Activated CD4-positive, alpha-beta T cell treated with anti-CD3 and anti-CD28 coated beads, Interleukin-2, Interleukin-6, amounts not matched to agents 100 ng/mL and 50 ng/mL, durations not matched to agents 16 hours and 8 hours (primary cell): Measurements from ENCODE around the gene STAT6.
A peak's percentile ranks its signal among the peaks of the same experiment; 100 is the strongest.
"Not testable (repeated sequence)": the region's sequence is repeated elsewhere in the genome, so short reads cannot be mapped to it uniquely, and the experiment has no call there.

Source experiments
- DNase-seq: peaks from one replicate; pipeline ENCODE4 v3.0.0-alpha.2; 2020

STAT6 gene

DNA sequence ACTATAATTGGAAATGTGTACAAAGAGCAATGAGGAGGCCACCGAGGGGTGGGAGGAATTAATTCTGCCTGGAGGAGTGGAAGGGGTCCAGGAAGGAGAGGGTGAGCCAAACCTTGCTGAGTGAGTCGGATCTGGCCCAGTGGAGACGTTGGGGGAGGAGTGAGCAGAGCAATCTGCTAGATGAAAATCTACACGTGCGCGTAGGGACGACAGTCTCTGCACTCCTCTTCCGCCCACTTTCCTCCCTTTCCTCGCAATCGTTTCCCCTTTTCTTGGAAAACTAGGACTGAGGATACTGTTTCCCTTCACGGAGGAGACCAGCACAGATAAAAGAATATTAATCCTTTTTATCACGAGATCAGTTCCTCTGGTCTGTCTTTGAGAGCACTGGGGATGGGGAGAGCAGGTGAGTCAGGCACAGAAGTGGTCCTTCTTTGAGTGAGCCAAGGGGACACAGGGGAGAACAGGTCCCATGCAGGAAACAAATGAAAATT is 25.1 kb downstream of the STAT6 start:
- peak; percentile 64 for DNase-seq

DNA sequence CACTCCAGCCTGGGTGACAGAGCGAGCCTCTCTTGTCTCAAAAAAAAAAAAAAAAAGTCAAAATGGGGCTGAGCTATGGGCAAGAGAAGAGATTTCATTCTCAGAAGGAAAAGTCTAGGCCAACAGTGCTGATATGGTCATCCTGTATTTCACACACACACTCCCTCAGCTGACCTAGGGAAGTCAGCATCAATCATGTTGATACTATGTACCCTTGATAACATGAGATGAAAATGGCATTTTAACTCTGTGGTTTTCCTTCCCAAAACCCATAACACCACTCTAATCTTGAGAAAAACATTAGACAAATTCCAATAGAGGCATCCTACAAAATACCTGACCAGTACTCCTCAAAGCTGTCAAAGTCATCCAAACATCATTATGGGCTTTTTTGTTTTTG is 30.3 kb downstream of the STAT6 start:
- DNase-seq, result no peak

DNA sequence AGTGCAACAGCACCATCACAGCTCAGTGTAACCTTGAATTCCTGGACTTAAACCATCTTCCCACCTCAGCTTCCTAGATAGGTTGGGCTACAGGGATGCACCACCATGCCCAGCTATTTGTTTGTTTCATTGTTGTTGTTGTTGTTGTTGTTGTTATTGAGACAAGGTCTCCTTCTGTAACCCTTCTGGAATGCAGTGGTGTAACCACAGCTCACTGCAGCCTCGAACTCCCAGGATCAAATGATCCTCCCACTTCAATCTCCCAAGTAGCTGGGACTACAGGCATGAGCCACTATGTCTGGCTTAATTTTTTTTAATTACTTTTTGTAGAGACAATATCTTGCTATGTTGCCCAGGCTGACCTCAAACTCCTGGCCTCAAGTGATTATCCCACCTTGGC is 31.3 kb downstream of the STAT6 start:
- DNase-seq, result no peak

DNA sequence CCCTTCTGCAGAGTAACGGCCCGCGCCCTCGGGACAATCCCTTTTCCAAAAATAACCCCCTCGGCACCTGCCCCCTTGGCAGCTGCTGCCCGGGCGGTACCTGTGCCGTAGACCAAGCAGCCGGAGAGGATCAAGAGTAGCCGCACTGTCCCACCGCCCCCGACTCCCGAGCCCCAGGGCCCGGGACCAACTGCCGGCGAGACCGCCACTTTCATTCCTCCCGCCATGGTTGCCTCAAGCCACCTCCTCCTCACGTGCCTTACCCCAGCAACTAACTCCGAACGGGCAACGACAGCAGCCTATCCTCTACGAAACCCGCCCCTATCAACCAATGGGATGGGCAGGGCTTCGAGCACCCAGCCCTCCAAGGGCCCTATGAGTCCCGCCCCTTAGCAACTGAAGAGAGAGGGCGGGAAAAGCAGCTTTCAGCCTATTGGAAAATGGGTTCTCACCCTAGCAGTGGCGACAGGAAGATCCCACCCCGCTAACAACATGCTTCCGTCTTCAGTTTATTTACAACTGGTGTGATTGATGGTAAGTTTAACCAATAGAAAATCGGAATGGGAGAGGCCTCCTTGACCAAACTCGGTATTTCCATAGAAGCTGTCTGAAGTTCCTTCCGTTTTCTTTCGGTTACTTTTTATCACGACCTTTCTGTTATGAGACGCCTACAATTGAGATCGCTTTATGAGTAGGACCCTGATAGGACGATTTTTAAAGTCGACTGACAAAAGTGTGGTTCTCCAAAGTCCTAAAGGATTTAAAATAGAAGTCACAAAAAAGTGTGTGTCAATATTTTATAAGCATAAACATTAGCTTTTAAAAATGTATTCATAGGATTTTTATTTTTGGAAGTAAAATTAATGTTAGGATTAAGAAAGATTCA is 32.4 kb downstream of the STAT6 start, which contains the start of gene NEMP1:
Gene NEMP1 (minus strand): TSS at position 273 of the 886 bp plus-strand sequence. CDS start 46 bp downstream, at position 227.
- peak; percentile 99 for DNase-seq

DNA sequence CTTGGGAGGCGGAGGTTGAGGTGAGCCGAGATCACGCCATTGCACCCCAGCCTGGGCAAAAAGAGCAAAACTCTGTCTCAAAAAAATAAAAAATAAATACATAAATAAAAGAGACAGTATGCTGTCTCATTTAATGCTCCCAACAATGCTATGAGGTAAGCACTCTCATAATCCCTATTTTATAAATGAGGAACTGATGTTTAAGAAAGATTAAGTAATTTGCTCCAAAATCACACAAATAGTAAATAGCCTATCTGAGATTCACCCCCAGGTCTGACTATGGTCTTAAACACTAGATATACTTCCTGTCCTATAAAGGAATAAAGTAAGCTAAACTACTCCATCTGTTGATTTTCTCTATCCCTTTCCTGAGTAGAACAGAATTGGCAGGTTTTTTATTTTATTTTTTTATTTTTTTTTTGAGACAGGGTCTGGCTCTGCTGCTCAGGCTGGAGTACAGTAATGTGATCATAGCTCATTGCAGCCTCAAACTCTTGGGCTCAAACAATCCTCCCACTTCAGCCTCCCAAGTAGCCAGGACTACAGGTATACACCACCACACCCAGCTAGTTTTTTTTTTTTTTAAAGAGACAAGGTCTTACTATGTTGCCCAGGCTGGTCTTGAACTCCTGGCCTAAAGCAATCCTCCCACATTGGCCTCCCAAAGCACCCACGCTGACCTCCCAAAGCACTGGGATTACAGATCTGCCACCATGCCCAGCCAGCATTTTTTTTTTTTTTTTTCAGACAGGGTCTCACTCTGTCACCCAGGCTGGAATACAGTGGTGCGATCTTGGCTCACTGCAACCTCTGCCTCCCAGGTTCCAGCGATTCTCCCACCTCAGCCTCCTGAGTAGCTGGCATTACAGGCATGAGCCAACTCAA is 37.4 kb downstream of the STAT6 start:
- DNase-seq, result not testable (repeated sequence)

DNA sequence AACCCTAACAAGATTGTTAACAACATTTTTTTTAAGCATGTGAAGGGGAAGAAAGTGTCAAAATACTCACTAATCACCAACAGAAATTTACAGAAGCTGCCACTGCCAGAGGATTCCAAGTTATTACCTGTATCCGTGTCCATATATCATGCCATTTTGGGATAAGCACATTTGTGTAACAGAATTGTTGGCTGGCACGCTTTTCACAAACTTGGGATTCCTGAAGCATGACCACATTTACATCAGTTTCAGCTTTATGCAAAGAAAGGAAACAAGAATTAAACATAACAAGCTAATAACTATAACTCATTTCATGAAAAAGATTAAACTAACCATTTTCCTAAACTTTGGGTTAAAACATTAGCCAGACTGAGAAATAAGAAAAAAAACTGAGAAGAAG is 38.5 kb downstream of the STAT6 start:
- DNase-seq, result no peak

DNA sequence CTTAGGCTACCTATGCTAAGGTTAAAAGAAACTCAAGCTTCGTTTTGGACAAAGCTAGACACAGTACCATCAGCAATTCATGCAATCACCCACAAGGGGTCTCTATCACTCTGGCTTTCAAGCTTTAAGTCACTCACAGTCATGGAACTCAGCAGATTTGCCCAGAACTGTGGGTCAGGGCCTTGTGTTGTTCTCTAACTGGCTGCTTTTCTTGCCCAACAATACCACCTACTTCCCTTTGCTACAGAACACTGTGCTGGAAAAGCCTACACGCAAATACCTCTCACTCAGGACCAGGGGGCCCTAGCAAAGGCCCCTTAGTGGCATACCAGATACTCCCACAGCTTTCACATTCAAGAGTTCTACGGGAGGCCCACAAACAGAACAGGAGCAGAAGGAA is 41.6 kb downstream of the STAT6 start:
- peak; percentile 75 for DNase-seq

DNA sequence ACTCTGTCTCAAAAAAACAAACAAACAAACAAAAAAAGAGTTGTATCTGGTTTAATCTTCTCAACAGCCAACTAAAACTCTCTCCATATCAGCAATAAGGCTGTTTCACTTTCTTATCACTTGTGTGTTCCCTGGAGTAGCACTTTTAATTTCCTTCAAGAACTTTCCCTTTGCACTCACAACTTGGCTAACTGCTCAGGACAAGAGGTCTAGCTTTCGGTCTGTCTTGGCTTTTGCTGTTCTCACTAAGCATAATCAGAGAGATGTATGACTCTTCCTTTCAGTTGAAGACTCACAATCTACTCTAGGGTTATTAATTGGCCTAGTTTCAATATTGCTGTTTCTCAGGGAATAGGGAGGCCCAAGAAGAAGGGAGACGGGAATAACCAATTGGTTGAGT is 44.9 kb downstream of the STAT6 start:
- DNase-seq, result peak; percentile 26

DNA sequence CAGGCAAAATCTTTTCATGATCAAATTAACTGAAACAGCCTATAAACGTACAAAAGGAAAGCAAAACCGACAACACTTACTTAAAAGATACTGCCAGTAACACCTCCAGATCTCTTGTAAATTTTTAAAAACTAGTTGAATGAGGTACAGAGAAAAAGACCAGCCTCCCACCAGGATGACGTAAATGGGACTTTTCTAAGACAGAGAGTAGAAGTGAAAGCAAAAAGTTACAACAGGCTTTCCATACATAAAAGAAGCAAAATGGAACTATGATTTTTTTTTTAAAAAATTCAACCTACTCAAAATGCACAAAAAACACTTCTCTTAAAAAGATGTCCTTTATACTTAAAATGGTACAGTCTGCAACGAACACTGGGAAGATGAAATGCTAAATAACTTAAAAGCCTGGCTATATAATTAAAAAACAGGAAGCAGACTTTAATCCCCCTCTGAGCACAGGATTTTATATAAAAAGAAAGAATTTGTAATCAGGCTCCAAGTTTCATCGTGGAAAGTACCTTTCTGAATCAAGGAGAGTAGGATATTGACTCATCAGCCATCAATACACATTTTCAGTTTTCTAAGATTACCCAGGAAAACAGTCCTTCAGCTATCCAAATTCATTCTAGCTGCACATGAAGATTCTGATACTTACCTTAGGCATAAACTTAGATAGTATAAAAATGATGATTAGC is 47.0 kb downstream of the STAT6 start:
- peak; percentile 69 for DNase-seq

DNA sequence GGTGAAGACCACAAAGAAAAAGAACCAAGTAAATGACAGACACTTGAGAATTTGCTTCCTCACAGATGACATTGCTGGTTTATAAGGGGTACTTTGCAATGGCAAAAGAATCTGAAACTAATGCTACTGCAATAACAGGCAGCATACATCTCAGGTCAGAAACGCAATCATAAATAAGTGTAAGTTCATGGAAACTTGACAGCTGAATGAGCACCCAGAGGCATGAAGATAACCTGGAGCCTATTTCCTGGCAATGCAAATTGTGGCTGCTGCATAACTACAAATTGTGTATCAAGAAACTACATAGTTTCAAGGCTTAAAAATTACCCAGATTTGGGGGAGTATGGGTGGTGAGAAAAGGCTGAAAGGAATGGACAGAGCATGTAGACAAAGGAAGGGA is 52.7 kb downstream of the STAT6 start:
- DNase-seq, result no peak

DNA sequence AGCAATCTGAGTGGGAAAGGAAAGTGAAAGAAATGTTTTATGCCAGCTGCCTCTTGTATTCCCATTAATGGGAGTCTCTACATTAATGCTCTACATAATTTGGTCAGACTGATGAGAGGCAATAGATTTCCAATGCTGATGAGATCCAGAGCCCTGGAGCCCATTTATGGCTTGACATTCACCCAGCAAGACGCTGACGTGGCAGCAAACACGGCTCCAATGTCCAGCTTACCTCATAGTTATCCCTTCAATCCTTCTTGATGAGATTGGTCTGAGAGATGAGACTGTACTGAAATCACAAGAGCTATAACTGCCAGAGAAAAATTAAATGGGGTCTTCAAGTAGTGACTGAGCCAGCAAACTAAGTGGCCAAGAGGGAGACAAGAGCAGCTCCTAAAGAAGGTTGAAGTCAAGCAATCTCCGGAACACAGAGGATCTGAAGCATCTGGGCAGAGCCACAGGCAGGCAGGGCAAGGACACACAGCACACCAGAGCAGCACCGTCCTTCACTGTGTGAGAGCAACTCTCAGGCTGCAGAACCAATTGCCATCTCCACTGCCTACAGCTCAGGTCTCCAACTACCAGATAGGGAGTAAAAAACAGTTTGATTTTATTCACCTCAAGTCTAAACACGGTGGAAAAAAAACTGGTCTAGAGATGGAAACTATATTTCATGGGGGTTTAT is 54.0 kb downstream of the STAT6 start:
- no peak for DNase-seq

DNA sequence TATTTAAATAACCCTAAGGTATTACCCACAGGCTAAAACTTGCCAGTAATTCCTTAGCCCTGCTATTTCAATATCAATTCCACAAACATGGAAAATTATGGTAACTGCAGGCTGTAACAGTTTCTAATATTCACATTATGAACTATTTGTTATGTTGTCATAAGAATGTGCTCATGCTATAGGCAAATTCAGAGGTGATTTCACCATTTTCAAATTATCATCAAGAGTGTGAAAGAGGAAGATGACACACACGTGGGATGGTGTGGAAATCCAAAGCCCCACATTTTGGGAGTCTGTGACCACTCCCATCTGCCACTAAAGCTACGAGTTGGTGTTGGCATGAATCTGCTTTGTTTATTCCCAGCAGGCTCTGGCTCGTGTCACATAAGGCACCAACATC is 55.3 kb downstream of the STAT6 start:
- DNase-seq, result no peak

DNA sequence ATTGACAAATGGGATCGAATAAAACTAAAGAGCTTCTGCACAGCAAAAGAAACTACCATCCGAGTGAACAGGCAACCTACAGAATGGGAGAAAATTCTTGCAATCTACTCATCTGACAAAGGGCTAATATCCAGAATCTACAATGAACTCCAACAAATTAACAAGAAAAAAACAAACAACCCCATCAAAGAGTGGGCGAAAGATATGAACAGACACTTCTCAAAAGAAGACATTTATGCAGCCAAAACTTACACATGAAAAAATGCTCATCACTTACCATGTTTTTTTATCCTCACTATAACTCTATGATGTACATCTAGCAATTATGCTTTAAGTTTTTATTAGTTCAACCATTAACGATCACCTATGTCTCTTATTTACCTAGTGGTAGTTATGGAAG is 57.3 kb downstream of the STAT6 start:
- not testable (repeated sequence) for DNase-seq

DNA sequence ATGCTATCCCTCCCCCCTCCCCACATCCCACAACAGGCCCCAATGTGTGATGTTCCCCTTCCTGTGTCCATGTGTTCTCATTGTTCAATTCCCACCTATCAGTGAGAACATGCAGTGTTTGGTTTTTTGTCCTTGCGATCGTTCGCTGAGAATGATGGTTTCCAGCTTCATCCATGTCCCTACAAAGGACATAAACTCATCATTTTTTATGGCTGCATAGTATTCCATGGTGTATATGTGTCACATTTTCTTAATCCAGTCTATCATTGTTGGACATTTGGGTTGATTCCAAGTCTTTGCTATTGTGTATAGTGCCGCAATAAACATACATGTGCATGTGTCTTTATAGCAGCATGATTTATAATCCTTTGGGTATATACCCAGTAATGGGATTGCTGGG is 58.0 kb downstream of the STAT6 start:
- DNase-seq, result not testable (repeated sequence)

DNA sequence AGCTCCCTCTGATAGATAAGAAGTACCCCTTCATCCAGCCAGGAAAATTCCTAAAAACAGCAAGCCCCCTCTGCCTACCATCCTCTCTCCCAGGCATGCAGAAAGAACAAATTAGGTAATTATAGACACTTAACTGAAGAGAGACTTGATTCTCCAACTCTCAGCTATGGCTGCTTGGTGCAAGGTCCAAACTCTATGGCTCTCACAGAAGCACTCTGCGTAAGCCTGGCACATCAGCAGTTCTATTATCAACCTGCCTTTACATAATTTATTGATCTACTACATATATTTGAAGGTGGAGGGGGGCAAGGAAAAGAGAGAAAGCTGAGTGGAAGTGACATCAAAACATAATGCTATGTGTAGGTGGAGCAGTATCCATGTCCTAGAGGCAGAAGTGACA is 60.2 kb downstream of the STAT6 start:
- DNase-seq, result no peak

DNA sequence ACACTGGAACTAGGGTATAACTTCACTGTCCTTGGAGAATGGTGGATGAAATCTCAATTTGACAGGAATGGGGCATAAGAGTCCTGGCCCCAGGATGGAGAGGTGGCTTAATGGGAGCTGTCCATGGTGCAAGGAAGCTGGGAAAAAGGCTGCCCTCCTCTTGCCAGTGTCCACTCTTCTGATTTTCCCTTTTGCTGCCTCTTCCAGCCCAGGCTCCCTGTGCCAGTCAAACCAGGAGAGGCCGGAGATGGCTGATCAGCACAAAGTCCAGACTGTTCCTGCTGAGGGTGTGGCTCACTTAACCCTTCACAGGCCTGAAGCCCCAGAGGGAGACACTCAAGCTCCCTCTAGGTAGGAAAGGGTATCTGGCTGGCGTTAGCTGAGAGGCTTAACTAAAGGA is 61.3 kb downstream of the STAT6 start, which contains the start of gene MYO1A:
Gene MYO1A (minus strand): TSS at position 240 of the 400 bp plus-strand sequence. CDS start 1,806 bp downstream, outside the sequence.
- DNase-seq, result no peak

DNA sequence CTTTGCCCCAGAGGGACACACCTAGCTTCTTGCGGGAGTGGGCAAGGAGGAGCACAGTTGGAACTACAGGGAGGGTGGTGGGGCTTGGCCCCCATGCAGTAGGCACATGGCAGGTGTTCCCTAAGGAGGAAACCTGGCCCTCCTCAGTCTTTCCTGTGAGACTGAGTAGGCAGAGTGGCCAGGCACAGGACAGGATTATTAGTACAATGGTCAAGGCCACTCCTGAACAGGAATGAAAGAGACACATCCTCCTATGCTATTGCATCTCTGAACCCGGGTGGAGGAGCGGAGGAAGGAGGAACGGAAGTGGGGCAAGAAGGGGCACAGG is 62.1 kb downstream of the STAT6 start:
- DNase-seq, result no peak

DNA sequence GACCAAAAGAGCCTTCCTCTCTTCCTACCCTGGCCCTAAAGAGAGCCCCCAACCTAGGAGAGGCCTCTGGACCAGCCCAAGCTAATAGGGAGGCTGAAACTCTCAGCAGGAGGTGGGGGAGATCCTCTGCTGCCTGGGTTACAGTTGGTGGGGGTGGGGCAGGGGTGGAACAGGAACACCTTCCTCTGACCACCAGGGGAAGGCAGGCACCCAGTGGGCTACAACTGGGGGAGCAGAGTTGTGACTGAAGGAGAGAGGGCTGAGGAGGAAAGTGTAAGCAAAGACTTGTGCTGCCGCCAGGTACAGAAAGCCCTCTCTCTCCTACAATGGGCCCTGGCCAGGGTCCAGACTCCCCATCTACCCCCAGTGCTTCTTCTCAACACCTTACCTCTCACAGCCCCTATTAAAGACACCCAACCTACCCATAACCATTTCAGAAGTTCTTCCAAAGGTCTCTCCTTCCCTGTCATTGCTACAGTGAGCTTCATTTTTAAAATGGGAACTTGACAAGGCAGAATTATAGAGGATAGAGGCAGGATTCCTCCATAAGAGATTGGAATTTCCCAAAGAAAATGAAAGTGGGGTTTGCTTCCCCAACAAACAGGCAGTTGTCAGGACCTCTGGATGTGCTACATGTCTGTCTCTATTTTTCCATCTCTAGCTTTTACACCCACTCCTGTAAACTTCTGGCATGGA is 62.6 kb downstream of the STAT6 start:
- no peak for DNase-seq

DNA sequence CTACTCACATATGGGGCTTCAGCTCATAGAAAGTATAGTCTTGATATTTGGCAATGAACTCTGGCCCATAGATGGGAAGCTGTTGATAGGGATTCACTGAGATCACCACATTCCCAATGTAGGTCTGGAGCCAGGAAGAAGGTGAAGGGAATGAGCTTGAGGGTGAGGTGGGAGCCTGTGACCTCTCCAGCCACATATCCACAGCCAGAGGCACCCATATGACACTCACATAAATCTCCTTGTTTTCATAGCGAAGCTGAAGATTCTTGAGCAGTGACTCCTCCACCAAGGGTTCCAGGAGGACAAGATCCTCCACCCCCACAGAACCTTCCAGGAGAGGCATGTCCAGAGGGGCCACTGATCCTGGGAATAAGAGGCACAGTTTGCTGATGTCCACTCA is 63.2 kb downstream of the STAT6 start:
- DNase-seq, result no peak

DNA sequence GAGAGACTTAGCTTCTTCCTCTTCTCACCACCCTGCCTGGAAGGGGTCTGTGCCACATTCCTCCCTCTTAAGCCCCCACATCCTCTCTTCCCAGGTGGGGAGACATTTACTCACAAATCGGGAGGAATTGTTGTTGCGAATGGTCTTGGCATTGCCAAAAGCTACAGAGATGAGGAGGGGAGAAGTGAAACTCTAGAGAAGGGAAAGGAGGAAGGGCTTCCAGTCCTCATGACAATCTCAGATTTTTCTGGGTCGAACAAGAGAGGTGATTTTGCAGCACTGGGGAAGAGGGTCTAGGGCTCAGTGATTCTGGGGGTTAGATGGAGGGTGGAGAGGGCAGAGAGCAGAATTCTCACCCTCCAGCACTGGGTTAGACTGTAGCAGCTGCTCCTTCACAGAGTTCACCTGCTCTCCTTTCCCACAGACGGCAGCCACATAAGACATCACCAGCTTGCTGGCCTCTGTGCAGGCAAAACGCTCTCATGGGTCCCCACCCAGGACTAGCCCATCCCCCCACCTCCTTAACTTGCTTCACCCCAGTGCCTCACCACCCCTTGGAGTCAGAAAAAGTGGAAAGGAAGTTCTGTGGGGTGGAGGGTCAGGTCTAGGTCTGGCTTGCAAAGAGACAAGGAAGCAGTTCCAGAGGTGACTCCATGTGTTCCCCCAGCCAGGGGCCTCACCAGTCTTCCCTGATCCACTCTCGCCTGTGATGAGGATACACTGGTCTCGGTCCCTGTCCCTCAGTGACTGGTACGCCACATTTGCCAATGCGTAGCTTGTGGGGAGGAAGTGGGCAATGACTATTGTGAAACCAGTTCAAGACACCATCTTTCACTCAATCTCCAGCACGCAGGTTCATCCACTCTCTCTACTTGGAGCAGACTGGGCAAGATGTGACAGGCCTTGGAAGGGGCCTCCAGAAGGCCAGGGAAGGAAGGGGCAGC is 63.9 kb downstream of the STAT6 start:
- DNase-seq, result peak; percentile 78
